Measurements from ENCODE around the gene CCNH.

Gene CCNH

DNA sequence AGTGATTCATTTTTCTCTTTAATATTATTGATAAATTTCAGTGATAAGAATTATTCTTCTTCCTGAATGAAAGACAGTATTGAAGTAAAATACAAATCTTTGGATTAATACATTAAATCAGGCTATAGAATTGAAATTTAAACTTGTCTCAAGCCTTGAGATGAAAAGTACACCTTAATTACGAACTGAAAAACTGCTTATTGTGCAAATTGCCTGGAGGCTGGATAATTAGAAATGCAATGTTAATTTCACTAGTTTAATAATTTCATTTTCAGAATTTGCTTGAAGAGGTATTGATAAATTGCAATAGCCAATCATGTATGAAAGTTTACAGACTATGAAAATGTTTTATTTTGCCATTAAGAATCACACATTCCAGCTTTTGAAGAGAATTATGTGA lies 11.0 kb upstream of the CCNH start:
- TF ChIP-seq SIN3A (IDR thresholded peaks at IDR 0.05; ENCODE audit: borderline replicate concordance, insufficient read depth, low read length) (no peak), TAF1 (IDR thresholded peaks at IDR 0.05; ENCODE audit: borderline replicate concordance, insufficient read depth, low read length) (no peak), FOXP2 (optimal IDR thresholded peaks at IDR 0.05; ENCODE audit: borderline replicate concordance, extremely low read depth, extremely low read length, insufficient read depth) (no peak), POLR2AphosphoS5 (IDR thresholded peaks at IDR 0.05; ENCODE audit: low read depth, low read length) (no peak)
- TF ChIP-seq, protein P1, sequence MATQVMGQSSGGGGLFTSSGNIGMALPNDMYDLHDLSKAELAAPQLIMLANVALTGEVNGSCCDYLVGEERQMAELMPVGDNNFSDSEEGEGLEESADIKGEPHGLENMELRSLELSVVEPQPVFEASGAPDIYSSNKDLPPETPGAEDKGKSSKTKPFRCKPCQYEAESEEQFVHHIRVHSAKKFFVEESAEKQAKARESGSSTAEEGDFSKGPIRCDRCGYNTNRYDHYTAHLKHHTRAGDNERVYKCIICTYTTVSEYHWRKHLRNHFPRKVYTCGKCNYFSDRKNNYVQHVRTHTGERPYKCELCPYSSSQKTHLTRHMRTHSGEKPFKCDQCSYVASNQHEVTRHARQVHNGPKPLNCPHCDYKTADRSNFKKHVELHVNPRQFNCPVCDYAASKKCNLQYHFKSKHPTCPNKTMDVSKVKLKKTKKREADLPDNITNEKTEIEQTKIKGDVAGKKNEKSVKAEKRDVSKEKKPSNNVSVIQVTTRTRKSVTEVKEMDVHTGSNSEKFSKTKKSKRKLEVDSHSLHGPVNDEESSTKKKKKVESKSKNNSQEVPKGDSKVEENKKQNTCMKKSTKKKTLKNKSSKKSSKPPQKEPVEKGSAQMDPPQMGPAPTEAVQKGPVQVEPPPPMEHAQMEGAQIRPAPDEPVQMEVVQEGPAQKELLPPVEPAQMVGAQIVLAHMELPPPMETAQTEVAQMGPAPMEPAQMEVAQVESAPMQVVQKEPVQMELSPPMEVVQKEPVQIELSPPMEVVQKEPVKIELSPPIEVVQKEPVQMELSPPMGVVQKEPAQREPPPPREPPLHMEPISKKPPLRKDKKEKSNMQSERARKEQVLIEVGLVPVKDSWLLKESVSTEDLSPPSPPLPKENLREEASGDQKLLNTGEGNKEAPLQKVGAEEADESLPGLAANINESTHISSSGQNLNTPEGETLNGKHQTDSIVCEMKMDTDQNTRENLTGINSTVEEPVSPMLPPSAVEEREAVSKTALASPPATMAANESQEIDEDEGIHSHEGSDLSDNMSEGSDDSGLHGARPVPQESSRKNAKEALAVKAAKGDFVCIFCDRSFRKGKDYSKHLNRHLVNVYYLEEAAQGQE (IDR thresholded peaks at IDR 0.05; ENCODE audit: insufficient read depth in 1 of 2, low read depth in 2 of 2, low read length in 2 of 2), result no peak

DNA sequence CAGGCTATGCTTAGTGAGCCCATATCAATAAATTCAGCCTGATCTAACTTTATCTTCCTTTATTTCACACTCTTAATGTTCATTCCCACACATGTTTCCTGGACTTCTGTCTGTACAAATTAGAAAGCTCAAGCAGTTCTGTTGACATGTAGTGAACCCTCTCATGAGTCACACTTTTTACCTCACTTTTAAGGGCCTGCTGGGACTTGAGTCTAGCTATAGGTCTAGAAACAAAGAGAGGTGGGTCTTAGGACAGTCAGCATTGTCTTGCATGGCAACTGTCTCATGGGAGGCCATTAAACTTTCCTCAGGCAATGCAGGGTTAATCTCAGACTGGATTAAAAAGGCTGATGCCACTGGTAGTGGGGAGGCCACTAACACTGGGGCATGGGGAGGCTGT lies 8.6 kb upstream of the CCNH start:
- TF ChIP-seq POLR2AphosphoS5 (IDR thresholded peaks at IDR 0.05; ENCODE audit: low read depth, low read length) (no peak), FOXP2 (optimal IDR thresholded peaks at IDR 0.05; ENCODE audit: borderline replicate concordance, extremely low read depth, extremely low read length, insufficient read depth) (no peak), SIN3A (IDR thresholded peaks at IDR 0.05; ENCODE audit: borderline replicate concordance, insufficient read depth, low read length) (no peak), TAF1 (IDR thresholded peaks at IDR 0.05; ENCODE audit: borderline replicate concordance, insufficient read depth, low read length) (no peak)
- TF ChIP-seq, protein P1 (IDR thresholded peaks at IDR 0.05; ENCODE audit: insufficient read depth in 1 of 2, low read depth in 2 of 2, low read length in 2 of 2), result no peak

DNA sequence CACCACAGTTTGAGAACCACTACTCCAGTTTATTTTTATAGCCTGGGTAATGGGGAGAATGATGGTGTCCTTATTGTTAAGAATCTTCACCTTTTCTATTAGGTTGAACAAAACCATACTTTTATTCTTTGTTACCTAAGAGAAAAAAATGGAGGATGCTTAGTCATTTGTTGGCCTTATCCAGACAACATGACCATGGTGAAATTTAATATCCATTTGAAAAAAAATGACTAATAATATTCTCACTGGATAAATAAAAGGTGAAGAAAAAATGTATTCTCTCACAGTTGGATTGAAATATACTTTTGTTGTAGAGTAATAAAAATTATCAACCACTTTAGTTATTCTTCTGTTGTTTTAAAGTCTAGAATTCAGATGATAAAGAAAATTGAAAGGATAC lies 5.8 kb upstream of the CCNH start:
- TF ChIP-seq SIN3A (IDR thresholded peaks at IDR 0.05; ENCODE audit: borderline replicate concordance, insufficient read depth, low read length) (no peak), TAF1 (IDR thresholded peaks at IDR 0.05; ENCODE audit: borderline replicate concordance, insufficient read depth, low read length) (no peak), FOXP2 (optimal IDR thresholded peaks at IDR 0.05; ENCODE audit: borderline replicate concordance, extremely low read depth, extremely low read length, insufficient read depth) (no peak), POLR2AphosphoS5 (IDR thresholded peaks at IDR 0.05; ENCODE audit: low read depth, low read length) (no peak)
- TF ChIP-seq, protein P1 (IDR thresholded peaks at IDR 0.05; ENCODE audit: insufficient read depth in 1 of 2, low read depth in 2 of 2, low read length in 2 of 2), result no peak

DNA sequence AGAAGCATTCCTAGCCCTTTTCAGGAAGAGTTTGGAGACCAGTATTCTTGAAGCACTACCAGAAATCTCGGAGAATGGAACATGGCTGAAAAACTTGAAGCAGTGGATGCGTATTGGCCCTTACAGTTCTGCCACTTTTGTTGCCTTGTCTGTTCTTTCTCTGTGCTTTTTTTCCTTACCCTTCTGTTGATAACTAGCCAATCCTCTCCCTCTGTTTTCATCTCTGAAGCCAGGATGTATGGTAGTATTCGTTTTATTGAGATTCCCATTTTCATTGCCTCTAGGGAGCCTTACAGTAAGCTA lies 564 bp upstream of the CCNH start:
- TF ChIP-seq POLR2AphosphoS5 (IDR thresholded peaks at IDR 0.05; ENCODE audit: low read depth, low read length) (no peak), FOXP2 (optimal IDR thresholded peaks at IDR 0.05; ENCODE audit: borderline replicate concordance, extremely low read depth, extremely low read length, insufficient read depth) (no peak), TAF1 (IDR thresholded peaks at IDR 0.05; ENCODE audit: borderline replicate concordance, insufficient read depth, low read length) (no peak), SIN3A (IDR thresholded peaks at IDR 0.05; ENCODE audit: borderline replicate concordance, insufficient read depth, low read length) (no peak)
- TF ChIP-seq, protein P1 (IDR thresholded peaks at IDR 0.05; ENCODE audit: insufficient read depth in 1 of 2, low read depth in 2 of 2, low read length in 2 of 2), result no peak

All from PFSK-1 (cell line).